T-helper 2 cell treated with Interferon-gamma antibody and Interleukin-4, amounts not matched to agents 100 ng/mL and 5 ng/mL, for 36 hours (primary cell): ENCODE data around the gene NUDT16L1. TPM values are rescaled to one million over a fixed set of nuclear protein-coding genes. Genes with fewer than 3 reads are reported as not detected.

ENCODE experiments used
- intact Hi-C: fragments of 100-400 bp; cut with micrococcal nuclease; formaldehyde crosslinking; loops from one replicate; pipeline ENCODE4 v1.15.1; 2023
- total RNA-seq: library from RNA; stranded (reverse); gene quantifications from 2 replicates; pipeline ENCODE4 v1.2.3, GENCODE V29; 2022

Gene NUDT16L1
- total RNA-seq, 1 donor from 2014 or later, result 33.4 TPM

GRCh38 chr16:4682084-4682591, 11.2 kb upstream of the NUDT16L1 start:
- intact Hi-C loops, result no loop called here

- intact Hi-C loops, result no loop called here
These were observed 10.6 kb upstream of the NUDT16L1 start for GRCh38 chr16:4682616-4683254.

DNA sequence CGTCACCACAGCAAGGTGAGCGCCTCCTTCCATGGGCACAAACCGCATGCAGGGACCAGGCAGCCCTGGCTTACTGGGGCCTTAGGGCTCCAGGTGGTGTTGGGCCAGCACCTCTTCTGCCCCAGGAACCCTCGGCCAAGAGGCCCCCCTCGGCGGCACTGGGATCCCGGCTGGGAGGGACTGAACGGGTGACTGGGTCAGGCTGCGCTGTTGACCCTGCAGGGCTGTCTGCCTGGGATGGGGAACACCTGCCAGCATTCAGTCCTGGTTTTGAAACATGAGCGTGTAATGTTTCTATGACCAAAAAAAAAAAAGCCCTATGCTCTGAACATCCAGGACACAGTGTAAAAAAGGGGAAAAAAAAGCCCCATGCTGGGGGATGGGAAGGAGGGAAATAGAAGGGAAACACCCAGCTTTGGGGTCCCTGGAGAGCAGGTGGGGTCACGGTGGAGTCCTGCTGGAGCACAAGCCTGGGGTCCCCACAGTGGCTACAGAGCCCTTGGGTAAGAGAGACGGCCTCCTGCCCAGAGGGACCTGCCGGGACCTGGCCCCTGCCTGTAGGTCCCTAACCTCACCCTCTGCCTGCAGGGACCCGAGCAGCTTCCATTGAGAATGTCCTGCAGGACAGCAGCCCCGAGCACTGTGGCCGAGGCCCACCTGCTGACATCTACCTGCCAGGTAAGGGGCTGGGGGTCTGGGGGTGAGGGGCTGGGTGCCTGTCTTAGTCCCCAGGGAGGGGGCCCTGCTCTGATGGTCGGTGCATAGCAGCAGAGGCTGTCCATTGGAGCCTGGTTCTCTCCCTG, 9.9 kb upstream of the NUDT16L1 start:
- intact Hi-C loops, result no loop called here

GRCh38 chr16:4684058-4684715, 9.2 kb upstream of the NUDT16L1 start:
- intact Hi-C loops, result no loop called here

- intact Hi-C loops, result no loop called here
These were observed 8.6 kb upstream of the NUDT16L1 start for GRCh38 chr16:4684763-4685162.

GRCh38 chr16:4685292-4685691, 8.1 kb upstream of the NUDT16L1 start:
- intact Hi-C loops, result no loop called here

GRCh38 chr16:4685776-4686496, 7.4 kb upstream of the NUDT16L1 start:
- intact Hi-C loops, result no loop called here

- intact Hi-C loops, result no loop called here
These were observed 6.7 kb upstream of the NUDT16L1 start for GRCh38 chr16:4686497-4687210.

DNA sequence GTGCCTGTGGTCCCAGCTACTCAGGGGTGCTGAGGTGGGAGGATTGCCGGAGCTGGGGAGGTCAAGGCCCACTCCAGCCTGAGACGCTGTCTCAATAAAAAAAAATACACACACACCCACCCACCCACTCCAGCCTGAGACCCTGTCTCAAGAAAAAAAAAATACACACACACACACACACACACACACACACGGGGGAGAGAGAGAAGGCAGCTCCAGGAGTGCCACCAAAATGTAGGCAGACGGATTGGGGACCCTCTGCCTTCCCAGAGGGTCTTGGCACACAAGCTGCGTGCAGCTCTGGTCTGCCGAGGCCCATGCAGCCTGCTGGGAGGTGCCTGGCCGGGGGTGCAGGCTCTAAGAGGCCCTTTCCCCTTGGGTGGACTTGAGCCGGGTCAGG, 5.9 kb upstream of the NUDT16L1 start:
- intact Hi-C loops, result no loop called here

DNA sequence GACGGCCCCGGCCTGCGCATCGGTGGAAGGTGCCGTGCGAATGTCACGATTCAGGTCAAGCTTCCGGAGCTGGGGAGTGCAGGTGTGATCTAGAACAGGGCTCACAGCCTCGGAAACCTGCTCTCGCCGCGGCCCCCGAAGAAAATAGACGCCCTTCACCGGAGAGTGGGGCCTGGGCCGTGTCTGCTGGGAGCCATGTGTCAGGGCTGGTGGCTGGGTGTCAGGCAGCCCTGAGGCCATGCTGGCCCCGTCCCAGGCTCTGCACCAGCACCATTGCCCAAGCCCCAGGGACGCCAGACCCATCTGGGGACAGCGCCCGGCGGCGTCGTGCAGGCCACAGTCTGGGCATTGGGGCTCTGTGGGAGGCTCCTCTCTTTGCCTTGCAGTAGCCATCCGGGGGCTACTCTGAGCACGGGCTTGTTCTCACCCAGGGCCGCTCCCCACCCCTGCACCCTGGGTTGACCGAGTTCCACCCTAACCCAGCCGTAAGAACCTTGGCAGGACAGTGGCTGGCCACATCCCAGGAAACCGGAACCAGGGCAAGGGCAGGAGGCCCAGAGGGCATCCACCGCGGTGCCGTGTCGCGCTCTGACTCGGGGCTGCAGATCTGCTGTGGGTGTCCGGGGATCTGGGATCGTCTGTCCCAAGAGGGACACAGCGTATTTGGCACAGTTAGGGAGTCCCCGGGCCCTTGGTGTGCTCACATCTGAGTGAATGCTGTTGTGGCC, 5.3 kb upstream of the NUDT16L1 start:
- intact Hi-C loops, result no loop called here

DNA sequence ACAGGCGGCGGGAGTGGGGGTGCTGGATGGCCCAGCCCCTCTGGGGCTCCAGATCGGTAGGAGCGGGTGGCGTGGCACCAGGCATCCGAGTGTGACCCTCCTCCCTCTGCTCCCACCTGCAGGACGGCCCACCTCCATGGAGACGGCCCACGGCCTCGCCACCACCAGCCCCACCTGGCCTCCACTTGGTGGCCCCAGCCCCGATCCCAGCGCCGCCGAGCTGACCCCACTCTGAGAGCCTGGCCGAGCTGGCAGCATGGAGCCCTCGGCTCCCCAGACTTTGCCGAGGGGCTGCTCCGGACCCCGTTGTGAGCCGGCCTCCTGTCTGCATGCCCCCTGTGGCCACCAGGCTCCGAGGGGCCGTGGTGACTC, 4.7 kb upstream of the NUDT16L1 start:
- intact Hi-C loops, result no loop called here

DNA sequence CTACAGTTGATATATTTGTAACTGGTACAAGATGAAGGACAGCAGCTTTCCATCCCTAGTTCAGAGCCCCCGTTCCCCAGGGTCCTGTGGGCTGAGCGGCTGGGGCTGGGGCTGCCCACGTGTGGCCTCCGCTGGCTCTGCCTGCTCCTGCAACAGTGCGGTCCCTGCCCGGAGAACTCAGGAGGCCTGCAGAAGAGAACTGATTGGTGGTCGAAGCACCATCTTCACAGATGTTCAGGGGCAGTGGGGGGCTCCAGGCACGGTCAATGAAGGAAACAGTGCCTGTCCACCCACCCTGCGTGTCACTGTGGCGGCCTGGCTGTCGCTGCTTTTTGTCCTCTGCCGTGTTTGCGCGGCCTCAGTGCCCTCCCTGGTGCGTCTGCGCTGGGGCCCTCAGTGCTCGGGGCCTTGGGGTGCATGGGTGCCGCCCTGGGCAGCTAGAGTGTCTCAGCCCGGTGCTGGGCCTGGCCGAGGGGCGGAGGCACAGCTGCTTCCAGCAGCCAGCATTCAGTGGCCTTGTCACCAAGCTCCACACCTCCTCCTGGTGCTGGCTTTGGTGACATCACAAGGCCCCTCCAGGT, 4.2 kb upstream of the NUDT16L1 start:
- intact Hi-C loops, result no loop called here

- intact Hi-C loops, result loop anchor here (10.0 kb wide), 1 partner anchor 265 kb away; the partner anchor contains the start of gene SEC14L5
These were observed 3.3 kb upstream of the NUDT16L1 start for GRCh38 chr16:4689864-4690704.

- intact Hi-C loops, result loop anchor here (10.0 kb wide), 1 partner anchor 264 kb away; the partner anchor contains the start of gene SEC14L5
These were observed 2.3 kb upstream of the NUDT16L1 start for GRCh38 chr16:4690946-4691665.

GRCh38 chr16:4691666-4692412, 1.5 kb upstream of the NUDT16L1 start:
- intact Hi-C loops, result loop anchor here (2.0 to 10.0 kb wide), 3 partner anchors 15 to 263 kb away; partner anchors contain the start of gene SEC14L5

- intact Hi-C loops, result loop anchor here (1.0 to 10.0 kb wide), 6 partner anchors 16 to 262 kb away; partner anchors contain the start of genes ANKS3, DNAAF8, MGRN1 and SEC14L5
These were observed 684 bp upstream of the NUDT16L1 start for GRCh38 chr16:4692460-4693295.
